ENCODE data around the gene ATXN1. TPM values are rescaled to one million over a fixed set of nuclear protein-coding genes. Genes with fewer than 3 reads are reported as not detected.
"Not testable (repeated sequence)": the region's sequence is repeated elsewhere in the genome, so short reads cannot be mapped to it uniquely, and the experiment has no call there.

Gene ATXN1
- total RNA-seq, 1 donor from 2014 or later, result 9.1 TPM

- no peak for DNase-seq (ENCODE audit: low read depth in 2 of 2)
Measured at GRCh38 chr6:16264785-16265184, 496.5 kb downstream of the ATXN1 start.

DNA sequence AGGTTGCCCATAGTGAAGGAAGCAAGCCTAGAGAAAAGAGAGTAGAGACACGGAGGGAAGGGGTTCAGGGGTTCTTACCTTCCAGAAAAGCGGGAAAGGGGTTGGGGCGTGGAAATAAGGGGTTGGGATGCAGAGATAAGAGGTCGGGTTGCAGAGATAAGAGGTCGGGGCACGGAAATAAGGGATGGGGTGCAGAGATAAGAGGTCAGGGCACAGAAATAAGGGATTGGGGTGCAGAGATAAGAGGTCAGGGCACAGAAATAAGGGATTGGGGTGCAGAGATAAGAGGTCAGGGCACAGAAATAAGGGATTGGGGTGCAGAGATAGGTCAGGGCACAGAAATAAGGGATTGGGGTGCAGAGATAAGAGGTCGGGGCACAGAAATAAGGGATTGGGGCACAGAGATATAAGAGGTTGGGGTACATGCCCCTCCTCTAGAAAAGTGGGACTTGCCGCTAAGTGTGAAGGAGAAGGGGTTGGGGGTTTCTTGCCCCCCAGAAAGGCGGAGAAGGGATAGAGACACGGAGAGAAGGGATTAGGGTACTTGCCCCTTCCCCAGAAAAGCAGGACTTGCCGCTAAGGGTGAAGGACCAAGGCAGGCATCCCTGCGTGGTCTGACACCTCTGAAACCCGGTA lies 497.7 kb downstream of the ATXN1 start:
- DNase-seq (ENCODE audit: low read depth in 2 of 2), result not testable (repeated sequence)

DNA sequence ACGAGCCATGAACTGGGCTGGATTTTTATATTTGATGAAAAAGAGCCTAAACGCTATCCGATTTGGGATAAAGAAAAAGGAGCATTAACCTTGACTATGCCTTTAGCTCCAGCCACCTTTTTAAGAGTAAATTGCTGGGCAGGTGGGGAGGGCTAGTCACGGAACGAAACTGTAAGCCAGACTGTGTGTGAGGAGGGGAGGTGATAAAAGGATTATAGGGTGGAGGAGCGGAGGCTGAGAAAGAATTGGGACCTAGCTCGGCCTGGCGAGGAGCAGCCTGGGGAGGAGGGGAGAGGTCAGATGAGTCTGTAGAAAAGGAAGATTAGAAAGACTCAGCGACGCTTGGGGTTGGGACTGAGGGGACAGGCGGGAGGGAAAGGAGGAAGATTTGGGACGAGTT lies 498.5 kb downstream of the ATXN1 start:
- not testable (repeated sequence) for DNase-seq (ENCODE audit: low read depth in 2 of 2)

GRCh38 chr6:16260602-16261001 lies 500.7 kb downstream of the ATXN1 start:
- DNase-seq (ENCODE audit: low read depth in 2 of 2), result not testable (repeated sequence)

GRCh38 chr6:16259604-16260003 lies 501.7 kb downstream of the ATXN1 start:
- not testable (repeated sequence) for DNase-seq (ENCODE audit: low read depth in 2 of 2)

- no peak for DNase-seq (ENCODE audit: low read depth in 2 of 2)
Measured at GRCh38 chr6:16258709-16259075, 502.6 kb downstream of the ATXN1 start.

DNA sequence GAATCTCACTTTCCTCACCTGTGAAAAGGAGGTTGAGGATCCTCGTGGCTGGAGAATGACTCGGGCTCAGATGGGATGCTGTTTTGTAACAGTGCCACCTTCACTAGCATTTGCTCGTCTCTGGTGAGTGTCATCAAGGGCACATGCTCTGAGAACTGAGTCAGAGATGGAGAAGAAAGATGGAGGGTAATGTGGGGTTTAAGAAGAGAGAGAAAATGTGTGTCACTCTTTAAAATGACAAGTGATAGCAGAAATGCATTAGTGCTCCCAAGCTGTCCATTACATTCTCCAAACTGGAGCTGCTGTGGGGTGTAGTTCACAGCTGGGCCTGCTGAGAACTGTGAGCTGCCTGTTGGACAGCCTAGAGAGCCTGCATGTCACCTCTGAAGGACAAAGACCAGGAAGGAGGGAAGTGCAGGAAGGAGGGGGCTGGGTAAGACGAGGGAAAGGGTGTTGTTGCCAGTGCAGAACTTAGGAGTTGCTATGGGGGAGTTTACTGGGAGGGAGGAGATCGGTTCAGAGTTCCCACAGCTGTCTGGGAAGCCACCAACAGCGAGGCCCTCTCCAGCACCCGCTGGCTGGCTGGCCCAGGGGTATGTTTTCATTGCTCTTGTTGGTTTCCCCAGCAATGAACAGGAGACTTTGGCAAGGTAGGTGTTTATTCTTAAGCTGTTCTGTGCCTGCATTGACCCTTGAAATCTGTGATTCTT lies 503.1 kb downstream of the ATXN1 start:
- peak in 1 of 2 donors; percentile 35 for DNase-seq (ENCODE audit: low read depth in 2 of 2)

DNA sequence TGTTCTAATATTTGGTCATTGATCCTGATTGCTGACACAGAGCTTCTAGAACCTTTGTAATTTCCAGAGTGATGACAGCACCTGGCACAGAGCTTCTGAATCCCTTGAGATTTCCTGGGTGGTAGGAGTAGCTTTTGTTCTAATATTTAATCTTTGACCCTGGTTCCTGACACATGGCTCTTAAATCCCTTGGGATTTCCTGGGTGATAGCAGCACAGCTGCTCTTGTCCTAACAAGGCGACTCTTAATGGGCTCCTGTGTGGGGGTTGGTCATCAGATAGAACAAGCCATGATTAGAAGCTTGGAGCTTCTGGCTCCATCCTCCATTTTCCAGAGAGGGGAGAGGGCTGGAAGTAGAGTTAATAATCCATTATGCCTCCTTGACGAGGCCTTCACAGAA lies 504.5 kb downstream of the ATXN1 start:
- DNase-seq (ENCODE audit: low read depth in 2 of 2), result no peak

- no peak for DNase-seq (ENCODE audit: low read depth in 2 of 2)
Measured at GRCh38 chr6:16254535-16254934, 506.7 kb downstream of the ATXN1 start.

DNA sequence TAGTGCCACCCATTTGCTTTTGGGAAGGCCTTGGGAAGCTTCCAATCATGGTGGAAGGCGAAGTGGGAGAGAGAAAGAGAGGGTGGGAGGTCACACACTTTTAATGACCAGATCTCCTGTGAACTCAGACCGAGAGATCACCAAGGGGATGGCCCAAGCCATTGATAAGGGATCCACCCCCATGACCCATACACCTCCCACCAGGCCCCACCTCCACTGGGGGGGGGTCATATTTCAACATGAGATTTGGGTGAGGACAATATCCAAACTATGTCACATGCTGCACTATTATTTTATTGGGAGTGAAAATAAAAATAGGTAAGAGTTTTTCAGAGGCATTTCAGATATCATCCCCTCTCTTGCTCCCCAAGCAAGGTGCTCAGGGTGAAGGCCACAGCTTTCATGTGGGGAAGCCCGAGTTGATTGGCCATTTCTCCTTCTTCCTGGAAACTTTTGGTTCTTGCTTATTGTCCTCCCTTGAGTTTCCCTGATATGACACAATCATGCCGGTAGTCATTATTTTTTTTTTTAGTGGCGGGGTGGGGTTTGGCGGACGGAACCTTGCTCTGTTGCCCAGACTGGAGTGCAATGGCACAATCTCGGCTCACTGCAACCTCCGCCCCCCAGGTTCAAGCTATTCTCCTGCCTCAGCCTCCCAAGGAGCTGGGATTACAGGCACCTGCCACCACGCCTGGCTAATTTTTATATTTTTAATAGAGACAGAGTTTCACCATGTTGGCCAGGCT lies 507.7 kb downstream of the ATXN1 start:
- no peak for DNase-seq (ENCODE audit: low read depth in 2 of 2)

GRCh38 chr6:16252686-16253299 lies 508.5 kb downstream of the ATXN1 start:
- DNase-seq (ENCODE audit: low read depth in 2 of 2), result no peak

DNA sequence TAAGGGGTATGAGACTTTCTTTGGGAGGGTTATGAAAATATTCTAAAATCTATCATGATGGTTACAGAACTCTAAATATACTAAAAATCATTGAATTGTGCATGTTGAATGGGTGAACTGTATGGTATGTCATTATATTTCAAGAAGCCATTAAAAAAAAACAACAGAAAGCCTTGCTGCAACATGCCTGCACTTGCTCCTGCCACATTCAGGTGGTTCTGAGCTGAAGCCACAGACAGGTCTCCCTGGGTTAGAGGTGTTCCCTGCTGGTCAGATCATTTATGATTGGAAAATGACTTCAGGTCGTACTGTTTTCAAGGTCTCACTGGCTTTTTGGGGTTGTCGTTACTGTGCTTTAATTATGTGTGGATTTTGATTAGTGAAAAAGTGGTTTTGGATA lies 509.6 kb downstream of the ATXN1 start:
- DNase-seq (ENCODE audit: low read depth in 2 of 2), result no peak

- no peak for DNase-seq (ENCODE audit: low read depth in 2 of 2)
Measured at GRCh38 chr6:16249971-16250370, 511.3 kb downstream of the ATXN1 start.

All from dermis microvascular lymphatic vessel endothelial cell (primary cell).